ENCODE data around the gene SERPINI2.

Gene SERPINI2

GRCh38 chr3:167473863-167474262 lies at the start of gene SERPINI2:
TSS of gene SERPINI2 (minus strand) at chr3:167474042. CDS start at chr3:167471834, 2,208 bp downstream.
- no peak for DNase-seq

GRCh38 chr3:167521006-167521355 lies 47.1 kb upstream of the SERPINI2 start:
- DNase-seq, result no peak

- DNase-seq, result no peak
Measured at GRCh38 chr3:167520266-167521005, 46.6 kb upstream of the SERPINI2 start.

GRCh38 chr3:167507954-167508353 lies 34.1 kb upstream of the SERPINI2 start:
- no peak for DNase-seq

GRCh38 chr3:167502401-167502800 lies 28.6 kb upstream of the SERPINI2 start:
- no peak for DNase-seq

- DNase-seq, result no peak
Measured at GRCh38 chr3:167501941-167502340, 28.1 kb upstream of the SERPINI2 start.

GRCh38 chr3:167497903-167498302 lies 24.1 kb upstream of the SERPINI2 start:
- no peak for DNase-seq

GRCh38 chr3:167493244-167493643 lies 19.4 kb upstream of the SERPINI2 start:
- no peak for DNase-seq

- DNase-seq, result no peak
Measured at GRCh38 chr3:167491621-167492020, 17.8 kb upstream of the SERPINI2 start.

GRCh38 chr3:167489571-167489970 lies 15.7 kb upstream of the SERPINI2 start:
- no peak for DNase-seq

GRCh38 chr3:167487556-167487955 lies 13.7 kb upstream of the SERPINI2 start:
- no peak for DNase-seq

GRCh38 chr3:167484551-167484950 lies 10.7 kb upstream of the SERPINI2 start:
- DNase-seq, result no peak

GRCh38 chr3:167483708-167484475 lies 10.1 kb upstream of the SERPINI2 start:
- DNase-seq, result no peak

GRCh38 chr3:167481164-167481563 lies 7.3 kb upstream of the SERPINI2 start:
- DNase-seq, result no peak

GRCh38 chr3:167480748-167481147 lies 6.9 kb upstream of the SERPINI2 start:
- DNase-seq, result no peak

- no peak for DNase-seq
Measured at GRCh38 chr3:167469381-167469780, 4.5 kb downstream of the SERPINI2 start.

- DNase-seq, result no peak
Measured at GRCh38 chr3:167467848-167468611, 5.8 kb downstream of the SERPINI2 start.

- DNase-seq, result no peak
Measured at GRCh38 chr3:167466966-167467365, 6.9 kb downstream of the SERPINI2 start.

- no peak for DNase-seq
Measured at GRCh38 chr3:167456157-167456799, 17.6 kb downstream of the SERPINI2 start.

GRCh38 chr3:167453815-167454214 lies 20.0 kb downstream of the SERPINI2 start:
- DNase-seq, result no peak

GRCh38 chr3:167451282-167451681 lies 22.6 kb downstream of the SERPINI2 start:
- no peak for DNase-seq

- DNase-seq, result no peak
Measured at GRCh38 chr3:167450675-167451074, 23.2 kb downstream of the SERPINI2 start.

GRCh38 chr3:167450195-167450594 lies 23.6 kb downstream of the SERPINI2 start:
- no peak for DNase-seq
